HepG2 (cell line): ENCODE results near the gene CNP. TPM values are rescaled to one million over a fixed set of nuclear protein-coding genes. Genes with fewer than 3 reads are reported as not detected.
A peak's percentile ranks its signal among the peaks of the same experiment; 100 is the strongest.

ENCODE experiments used
- ATRX ChIP-seq: sonication (generic); formaldehyde crosslinking; IDR thresholded peaks from 2 replicates; pipeline ENCODE4 v1.4.0; 2020; ENCODE audit warnings: missing genetic modification reagents, borderline replicate concordance
- ESRRA ChIP-seq: sonication (generic); formaldehyde crosslinking; IDR thresholded peaks from 2 replicates; pipeline ENCODE4 v1.5.1; 2020; ENCODE audit warnings: mild to moderate bottlenecking, low read depth, missing genetic modification reagents
- NAIF1 ChIP-seq: sonication (generic); formaldehyde crosslinking; IDR thresholded peaks from 2 replicates; pipeline ENCODE4 v1.5.0; 2020; ENCODE audit warnings: mild to moderate bottlenecking, missing genetic modification reagents, borderline replicate concordance
- SAP130 ChIP-seq: IDR thresholded peaks from 2 replicates; pipeline ENCODE4 v1.6.1; 2016; ENCODE audit warnings: low read depth
- SP140L ChIP-seq: sonication (generic); formaldehyde crosslinking; IDR thresholded peaks from 2 replicates; pipeline ENCODE4 v1.4.0; 2020; ENCODE audit warnings: missing genetic modification reagents, borderline replicate concordance
- SSRP1 ChIP-seq: IDR thresholded peaks from 2 replicates; pipeline ENCODE4 v1.6.1; 2016; ENCODE audit warnings: control low read depth
- ZNF549 ChIP-seq: sonication (generic); formaldehyde crosslinking; IDR thresholded peaks from 2 replicates; pipeline ENCODE4 v1.5.0; 2020; ENCODE audit warnings: missing genetic modification reagents
- polyA plus RNA-seq, 8 experiments: library from polyadenylated mRNA; depleted of rRNA in 3 of 8; stranded (reverse) in 7 of 8; unstranded in 1 of 8; fragments of >200 nt; fragmentation: Illumina TruSeq in 4 of 8; extraction: Trizol in 4 of 8; gene quantifications; 2 replicates each; pipeline versions ENCODE4 v1.2.1 to v1.2.3, GENCODE V29; 2011 to 2016; ENCODE audit warnings: low read depth in 4 of 8, missing spikeins in 1 of 8, mixed read lengths in 1 of 8; ENCODE audit not compliant: insufficient read depth in 1 of 8
- total RNA-seq, 5 experiments: library from RNA; depleted of rRNA; stranded (reverse); fragments of >200 nt; fragmentation: Illumina TruSeq; extraction: Trizol; gene quantifications; 2 replicates each; pipeline ENCODE4 v1.2.3, GENCODE V29; 2016; ENCODE audit warnings: low read depth in 1 of 5
- TF ChIP-seq, protein P1 (sequence below): sonication (generic); formaldehyde crosslinking; IDR thresholded peaks from 2 replicates; pipeline ENCODE4 v1.5.1; 2020; ENCODE audit warnings: missing genetic modification reagents, mild to moderate bottlenecking, borderline replicate concordance
- TF ChIP-seq, protein P2 (sequence below): sonication (generic); formaldehyde crosslinking; conservative IDR thresholded peaks from 2 replicates; pipeline ENCODE4 v1.8.0; 2022; ENCODE audit warnings: mild to moderate bottlenecking, moderate library complexity, missing genetic modification reagents
- TF ChIP-seq, protein P3 (sequence below): sonication (generic); formaldehyde crosslinking; IDR thresholded peaks from 2 replicates; pipeline ENCODE4 v1.5.0; 2020; ENCODE audit warnings: missing genetic modification reagents
- TF ChIP-seq, protein P4 (sequence below): sonication (generic); formaldehyde crosslinking; IDR thresholded peaks from 2 replicates; pipeline ENCODE4 v1.8.0; 2022; ENCODE audit warnings: missing genetic modification reagents, mild to moderate bottlenecking, borderline replicate concordance
- TF ChIP-seq, protein P5 (sequence below), 2 experiments: IDR thresholded peaks; 2 replicates each; pipeline ENCODE4 v1.6.1; 2011 to 2012; ENCODE audit warnings: low read length in 2 of 2, borderline replicate concordance in 1 of 2, low read depth in 1 of 2, mild to moderate bottlenecking in 1 of 2, moderate library complexity in 1 of 2
- TF ChIP-seq, protein P6 (sequence below): fragments of 450-650 bp; IDR thresholded peaks from 2 replicates; pipeline ENCODE4 v1.6.1; 2017; ENCODE audit warnings: mild to moderate bottlenecking

The CNP gene
- total and polyA plus RNA-seq, 2 of the 13 experiments (the other 11 are each of a cell fraction or from before 2014, with no cell fraction given) = 97.2 to 161 TPM

DNA sequence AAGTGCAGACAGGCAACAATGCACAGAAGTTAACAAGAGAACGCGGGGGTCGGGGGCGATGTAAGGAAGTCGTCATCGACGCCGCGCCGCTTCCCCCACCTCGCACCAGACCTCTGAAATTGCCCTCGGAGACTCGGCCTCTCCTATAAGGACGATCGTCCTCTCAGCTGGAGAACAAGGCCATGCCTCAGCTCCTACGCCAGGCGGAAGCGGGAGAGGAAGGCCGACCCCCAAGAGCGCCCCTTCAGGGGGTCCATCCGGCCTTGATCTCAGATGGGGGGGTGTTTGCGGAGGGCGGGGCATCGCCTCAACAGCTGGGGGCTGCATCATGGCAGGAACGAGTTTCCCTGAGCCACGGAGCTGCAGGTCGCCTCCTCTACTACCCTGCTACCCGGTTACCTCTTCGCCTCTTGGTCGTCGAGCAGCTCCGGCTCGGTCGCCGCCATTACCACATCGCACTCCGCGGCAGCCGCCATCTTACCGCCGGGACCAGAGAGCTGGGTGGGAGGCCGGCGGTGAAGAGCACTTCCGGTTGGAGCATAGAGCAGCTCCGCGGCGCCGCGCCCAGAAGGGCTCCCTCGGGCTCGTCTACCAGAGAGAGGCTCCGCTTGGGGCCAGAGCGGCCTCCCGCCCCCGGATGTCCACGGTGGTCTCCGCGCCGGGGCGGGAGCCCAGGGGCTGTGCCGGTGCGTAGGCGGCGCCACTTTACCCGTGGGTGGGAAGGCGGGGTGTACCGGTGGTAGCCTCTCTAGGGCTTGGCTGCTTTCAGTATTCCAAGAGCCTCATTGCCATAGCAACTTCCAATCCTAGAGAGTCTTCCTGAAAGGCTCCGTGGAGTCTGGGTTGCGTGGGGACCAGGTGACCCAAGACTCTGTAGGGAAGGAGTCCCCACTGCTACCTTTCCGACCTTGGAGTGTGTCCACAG, 50.6 kb downstream of the CNP start, which contains the start of gene DNAJC7 (continued):
- TF ChIP-seq, protein P1, sequence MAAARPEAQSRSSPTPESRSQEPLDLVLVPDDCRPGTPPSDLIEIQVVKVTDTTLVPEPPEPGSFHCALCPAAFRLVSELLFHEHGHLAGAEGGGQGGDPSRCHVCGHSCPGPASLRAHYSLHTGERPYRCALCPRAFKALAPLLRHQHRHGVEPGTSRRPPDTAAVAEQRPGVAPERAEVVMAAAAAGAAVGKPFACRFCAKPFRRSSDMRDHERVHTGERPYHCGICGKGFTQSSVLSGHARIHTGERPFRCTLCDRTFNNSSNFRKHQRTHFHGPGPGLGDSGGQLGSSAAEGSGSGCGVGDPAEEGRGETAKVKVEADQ (CRISPR knock-in tag) = 0 out of 2 replicates have a peak, but pooled peaks have one; percentile 12
- no peak; the same call in 1 of the 2 replicates for TF ChIP-seq ATRX (CRISPR knock-in tag)
- TF ChIP-seq ZNF549 (CRISPR knock-in tag) = no peak
- TF ChIP-seq, protein P2, sequence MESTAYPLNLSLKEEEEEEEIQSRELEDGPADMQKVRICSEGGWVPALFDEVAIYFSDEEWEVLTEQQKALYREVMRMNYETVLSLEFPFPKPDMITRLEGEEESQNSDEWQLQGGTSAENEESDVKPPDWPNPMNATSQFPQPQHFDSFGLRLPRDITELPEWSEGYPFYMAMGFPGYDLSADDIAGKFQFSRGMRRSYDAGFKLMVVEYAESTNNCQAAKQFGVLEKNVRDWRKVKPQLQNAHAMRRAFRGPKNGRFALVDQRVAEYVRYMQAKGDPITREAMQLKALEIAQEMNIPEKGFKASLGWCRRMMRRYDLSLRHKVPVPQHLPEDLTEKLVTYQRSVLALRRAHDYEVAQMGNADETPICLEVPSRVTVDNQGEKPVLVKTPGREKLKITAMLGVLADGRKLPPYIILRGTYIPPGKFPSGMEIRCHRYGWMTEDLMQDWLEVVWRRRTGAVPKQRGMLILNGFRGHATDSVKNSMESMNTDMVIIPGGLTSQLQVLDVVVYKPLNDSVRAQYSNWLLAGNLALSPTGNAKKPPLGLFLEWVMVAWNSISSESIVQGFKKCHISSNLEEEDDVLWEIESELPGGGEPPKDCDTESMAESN (CRISPR knock-in tag) = peak; percentile 96
- peak; percentile 71; the same call in 1 of the 2 replicates for TF ChIP-seq ESRRA (CRISPR knock-in tag)
- no peak for TF ChIP-seq SSRP1
- TF ChIP-seq, protein P3, sequence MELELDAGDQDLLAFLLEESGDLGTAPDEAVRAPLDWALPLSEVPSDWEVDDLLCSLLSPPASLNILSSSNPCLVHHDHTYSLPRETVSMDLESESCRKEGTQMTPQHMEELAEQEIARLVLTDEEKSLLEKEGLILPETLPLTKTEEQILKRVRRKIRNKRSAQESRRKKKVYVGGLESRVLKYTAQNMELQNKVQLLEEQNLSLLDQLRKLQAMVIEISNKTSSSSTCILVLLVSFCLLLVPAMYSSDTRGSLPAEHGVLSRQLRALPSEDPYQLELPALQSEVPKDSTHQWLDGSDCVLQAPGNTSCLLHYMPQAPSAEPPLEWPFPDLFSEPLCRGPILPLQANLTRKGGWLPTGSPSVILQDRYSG (CRISPR knock-in tag) = 0 out of 2 replicates have a peak, but pooled peaks have one; percentile 48
- TF ChIP-seq, protein P4, sequence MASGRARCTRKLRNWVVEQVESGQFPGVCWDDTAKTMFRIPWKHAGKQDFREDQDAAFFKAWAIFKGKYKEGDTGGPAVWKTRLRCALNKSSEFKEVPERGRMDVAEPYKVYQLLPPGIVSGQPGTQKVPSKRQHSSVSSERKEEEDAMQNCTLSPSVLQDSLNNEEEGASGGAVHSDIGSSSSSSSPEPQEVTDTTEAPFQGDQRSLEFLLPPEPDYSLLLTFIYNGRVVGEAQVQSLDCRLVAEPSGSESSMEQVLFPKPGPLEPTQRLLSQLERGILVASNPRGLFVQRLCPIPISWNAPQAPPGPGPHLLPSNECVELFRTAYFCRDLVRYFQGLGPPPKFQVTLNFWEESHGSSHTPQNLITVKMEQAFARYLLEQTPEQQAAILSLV (CRISPR knock-in tag) = peak; percentile 82; the same call in 1 of the 2 replicates
- TF ChIP-seq, protein P5, sequence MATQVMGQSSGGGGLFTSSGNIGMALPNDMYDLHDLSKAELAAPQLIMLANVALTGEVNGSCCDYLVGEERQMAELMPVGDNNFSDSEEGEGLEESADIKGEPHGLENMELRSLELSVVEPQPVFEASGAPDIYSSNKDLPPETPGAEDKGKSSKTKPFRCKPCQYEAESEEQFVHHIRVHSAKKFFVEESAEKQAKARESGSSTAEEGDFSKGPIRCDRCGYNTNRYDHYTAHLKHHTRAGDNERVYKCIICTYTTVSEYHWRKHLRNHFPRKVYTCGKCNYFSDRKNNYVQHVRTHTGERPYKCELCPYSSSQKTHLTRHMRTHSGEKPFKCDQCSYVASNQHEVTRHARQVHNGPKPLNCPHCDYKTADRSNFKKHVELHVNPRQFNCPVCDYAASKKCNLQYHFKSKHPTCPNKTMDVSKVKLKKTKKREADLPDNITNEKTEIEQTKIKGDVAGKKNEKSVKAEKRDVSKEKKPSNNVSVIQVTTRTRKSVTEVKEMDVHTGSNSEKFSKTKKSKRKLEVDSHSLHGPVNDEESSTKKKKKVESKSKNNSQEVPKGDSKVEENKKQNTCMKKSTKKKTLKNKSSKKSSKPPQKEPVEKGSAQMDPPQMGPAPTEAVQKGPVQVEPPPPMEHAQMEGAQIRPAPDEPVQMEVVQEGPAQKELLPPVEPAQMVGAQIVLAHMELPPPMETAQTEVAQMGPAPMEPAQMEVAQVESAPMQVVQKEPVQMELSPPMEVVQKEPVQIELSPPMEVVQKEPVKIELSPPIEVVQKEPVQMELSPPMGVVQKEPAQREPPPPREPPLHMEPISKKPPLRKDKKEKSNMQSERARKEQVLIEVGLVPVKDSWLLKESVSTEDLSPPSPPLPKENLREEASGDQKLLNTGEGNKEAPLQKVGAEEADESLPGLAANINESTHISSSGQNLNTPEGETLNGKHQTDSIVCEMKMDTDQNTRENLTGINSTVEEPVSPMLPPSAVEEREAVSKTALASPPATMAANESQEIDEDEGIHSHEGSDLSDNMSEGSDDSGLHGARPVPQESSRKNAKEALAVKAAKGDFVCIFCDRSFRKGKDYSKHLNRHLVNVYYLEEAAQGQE (IDR thresholded peaks at IDR 0.05; ENCODE audit: borderline replicate concordance in 1 of 2, low read depth in 1 of 2, low read length in 2 of 2) = peak in 1 of 2 experiments; percentile 69; a peak in 2 of 4 replicates
- TF ChIP-seq SAP130 (CRISPR knock-in tag) = peak; percentile 95
- TF ChIP-seq, protein P6, sequence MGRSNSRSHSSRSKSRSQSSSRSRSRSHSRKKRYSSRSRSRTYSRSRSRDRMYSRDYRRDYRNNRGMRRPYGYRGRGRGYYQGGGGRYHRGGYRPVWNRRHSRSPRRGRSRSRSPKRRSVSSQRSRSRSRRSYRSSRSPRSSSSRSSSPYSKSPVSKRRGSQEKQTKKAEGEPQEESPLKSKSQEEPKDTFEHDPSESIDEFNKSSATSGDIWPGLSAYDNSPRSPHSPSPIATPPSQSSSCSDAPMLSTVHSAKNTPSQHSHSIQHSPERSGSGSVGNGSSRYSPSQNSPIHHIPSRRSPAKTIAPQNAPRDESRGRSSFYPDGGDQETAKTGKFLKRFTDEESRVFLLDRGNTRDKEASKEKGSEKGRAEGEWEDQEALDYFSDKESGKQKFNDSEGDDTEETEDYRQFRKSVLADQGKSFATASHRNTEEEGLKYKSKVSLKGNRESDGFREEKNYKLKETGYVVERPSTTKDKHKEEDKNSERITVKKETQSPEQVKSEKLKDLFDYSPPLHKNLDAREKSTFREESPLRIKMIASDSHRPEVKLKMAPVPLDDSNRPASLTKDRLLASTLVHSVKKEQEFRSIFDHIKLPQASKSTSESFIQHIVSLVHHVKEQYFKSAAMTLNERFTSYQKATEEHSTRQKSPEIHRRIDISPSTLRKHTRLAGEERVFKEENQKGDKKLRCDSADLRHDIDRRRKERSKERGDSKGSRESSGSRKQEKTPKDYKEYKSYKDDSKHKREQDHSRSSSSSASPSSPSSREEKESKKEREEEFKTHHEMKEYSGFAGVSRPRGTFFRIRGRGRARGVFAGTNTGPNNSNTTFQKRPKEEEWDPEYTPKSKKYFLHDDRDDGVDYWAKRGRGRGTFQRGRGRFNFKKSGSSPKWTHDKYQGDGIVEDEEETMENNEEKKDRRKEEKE = no peak
- 0 out of 2 replicates have a peak, but pooled peaks have one; percentile 59 for TF ChIP-seq SP140L (CRISPR knock-in tag)
- TF ChIP-seq NAIF1 (CRISPR knock-in tag) = peak; percentile 92; the same call in 1 of the 2 replicates
